SK-N-SH treated with all-trans-retinoic acid at 6 μM for 48 hours (cell line): ENCODE measurements around the gene ITGB3.

Experiments
- ARNTL ChIP-seq: fragments of 450-650 bp; formaldehyde crosslinking; IDR thresholded peaks from 2 replicates; pipeline ENCODE4 v1.5.0; 2020; ENCODE audit warnings: low read depth, mild to moderate bottlenecking, moderate library complexity, borderline replicate concordance
- CREB5 ChIP-seq: fragments of 250-450 bp; sonication (Bioruptor Pico); IDR thresholded peaks from 2 replicates; pipeline ENCODE4 v1.5.1; 2020; ENCODE audit warnings: low read depth, mild to moderate bottlenecking, moderate library complexity
- ESRRG ChIP-seq: fragments of 250-450 bp; sonication (Bioruptor Pico); IDR thresholded peaks from 2 replicates; pipeline ENCODE4 v1.6.1; 2021; ENCODE audit warnings: mild to moderate bottlenecking
- ISL1 ChIP-seq: fragments of 250-450 bp; sonication (Bioruptor Pico); IDR thresholded peaks from 2 replicates; pipeline ENCODE4 v2.1.2; 2022; ENCODE audit warnings: mild to moderate bottlenecking, moderate library complexity
- PATZ1 ChIP-seq: fragments of 250-450 bp; sonication (Bioruptor Pico); IDR thresholded peaks from 2 replicates; pipeline ENCODE4 v1.8.0; 2020; ENCODE audit warnings: mild to moderate bottlenecking, moderate library complexity, borderline replicate concordance
- POU6F1 ChIP-seq: fragments of 250-450 bp; sonication (Bioruptor Pico); IDR thresholded peaks from 2 replicates; pipeline ENCODE4 v1.8.0; 2021; ENCODE audit warnings: low read depth, mild to moderate bottlenecking, moderate library complexity, borderline replicate concordance
- PPARA ChIP-seq: fragments of 250-450 bp; sonication (Bioruptor Pico); IDR thresholded peaks from 2 replicates; pipeline ENCODE4 v1.5.0; 2020; ENCODE audit warnings: mild to moderate bottlenecking, borderline replicate concordance
- RARB ChIP-seq: fragments of 250-450 bp; sonication (Bioruptor Pico); IDR thresholded peaks from 2 replicates; pipeline ENCODE4 v1.8.0; 2021; ENCODE audit warnings: mild to moderate bottlenecking, moderate library complexity
- TCF4 ChIP-seq: fragments of 250-450 bp; sonication (Bioruptor Pico); IDR thresholded peaks from 2 replicates; pipeline ENCODE4 v1.8.0; 2021; ENCODE audit warnings: mild to moderate bottlenecking, moderate library complexity, borderline replicate concordance
- TSHZ2 ChIP-seq: fragments of 250-450 bp; sonication (Bioruptor Pico); IDR thresholded peaks from 2 replicates; pipeline ENCODE4 v1.5.0; 2020; ENCODE audit warnings: mild to moderate bottlenecking, moderate library complexity
- ZFP3 ChIP-seq: fragments of 250-450 bp; sonication (Bioruptor Pico); IDR thresholded peaks from 2 replicates; pipeline ENCODE4 v1.5.0; 2020; ENCODE audit warnings: mild to moderate bottlenecking, moderate library complexity
- ZNF565 ChIP-seq: fragments of 450-650 bp; formaldehyde crosslinking; conservative IDR thresholded peaks from 2 replicates; pipeline ENCODE4 v1.5.0; 2020; ENCODE audit warnings: low read depth, mild to moderate bottlenecking, moderate library complexity
- ZNF8 ChIP-seq: fragments of 450-650 bp; formaldehyde crosslinking; IDR thresholded peaks from 2 replicates; pipeline ENCODE4 v1.5.0; 2020; ENCODE audit warnings: mild to moderate bottlenecking, moderate library complexity

GRCh38 chr17:47232465-47232864 is 21.2 kb upstream of the ITGB3 start:
- TF ChIP-seq ISL1 (CRISPR knock-in tag) (no peak), ZFP3 (CRISPR knock-in tag) (no peak), RARB (CRISPR knock-in tag) (no peak), ESRRG (CRISPR knock-in tag) (no peak), CREB5 (CRISPR knock-in tag) (no peak), PATZ1 (CRISPR knock-in tag) (no peak), ARNTL (CRISPR knock-in tag) (no peak), ZNF8 (CRISPR knock-in tag) (no peak), ZNF565 (CRISPR knock-in tag) (no peak), POU6F1 (CRISPR knock-in tag) (no peak), PPARA (CRISPR knock-in tag) (no peak), TCF4 (CRISPR knock-in tag) (no peak), TSHZ2 (no peak)
